DOHH2 (cell line): ENCODE data around the gene GALNT17.

Source experiments
- CTCF ChIP-seq: fragments of 200-600 bp; sonication (generic); IDR thresholded peaks from one replicate; pipeline ENCODE4 v1.5.1; 2014; ENCODE audit warnings: antibody characterized with exemption, mild to moderate bottlenecking, low read depth, low read length; ENCODE audit not compliant: poor library complexity, severe bottlenecking
- EZH2phosphoT487 ChIP-seq: fragments of 200-600 bp; sonication (generic); IDR thresholded peaks from 2 replicates; pipeline ENCODE4 v1.6.1; 2017; ENCODE audit warnings: borderline replicate concordance, mild to moderate bottlenecking, antibody characterized with exemption, low read length, moderate library complexity, mixed read lengths

- TF ChIP-seq CTCF, result no peak
- TF ChIP-seq EZH2phosphoT487, result no peak
Observed at GRCh38 chr7:71538210-71538609, 406.3 kb downstream of the GALNT17 start.
